Upper lobe of left lung (tissue), 6 donors: ENCODE results near the gene KCNMA1. TPM values are rescaled to one million over a fixed set of nuclear protein-coding genes. Genes with fewer than 3 reads are reported as not detected.
"Not testable (repeated sequence)": the region's sequence is repeated elsewhere in the genome, so short reads cannot be mapped to it uniquely, and the experiment has no call there.

Experiments used
- ATAC-seq, 2 donors: fragments of 200-7000 bp; cut with Tn5 transposase; one replicate each; pipeline ENCODE4 v1.9.1; 2022; ENCODE audit warnings: mild to moderate bottlenecking in 2 of 2, moderate library complexity in 2 of 2; ENCODE audit not compliant: low FRiP score in 2 of 2
- DNase-seq, 2 donors: peaks; one replicate each; pipeline ENCODE4 v3.0.0-alpha.2; 2019 to 2020
- H3K27ac ChIP-seq, 4 donors: fragments of 200-600 bp; sonication (generic); one replicate each; pipeline ENCODE4 v1.5.1; 2016 to 2019
- H3K27me3 ChIP-seq, 4 donors: fragments of 200-600 bp; sonication (generic); one replicate each; pipeline ENCODE4 v1.5.1; 2017 to 2019
- H3K36me3 ChIP-seq, 4 donors: fragments of 200-600 bp; sonication (generic); one replicate each; pipeline ENCODE4 v1.5.1; 2016 to 2019
- H3K4me1 ChIP-seq, 4 donors: fragments of 200-600 bp; sonication (generic); one replicate each; pipeline ENCODE4 v1.5.1; 2018 to 2019
- H3K4me3 ChIP-seq, 4 donors: fragments of 200-600 bp; sonication (generic); one replicate each; pipeline ENCODE4 v1.5.1; 2017 to 2019; ENCODE audit warnings: mild to moderate bottlenecking in 2 of 4, moderate library complexity in 1 of 4
- H3K9me3 ChIP-seq, 4 donors: fragments of 200-600 bp; sonication (generic); one replicate each; pipeline ENCODE4 v1.5.1; 2018 to 2019
- CTCF ChIP-seq, 6 experiments: fragments of 450-650 bp in 4 of 6; fragments of 200-600 bp in 2 of 6; sonication (generic) in 2 of 6; IDR thresholded peaks; one replicate each; pipeline ENCODE4 v1.5.1; 2016 to 2019; ENCODE audit warnings: antibody characterized with exemption in 6 of 6
- EP300 ChIP-seq, 4 donors: sonication (generic); formaldehyde crosslinking; IDR thresholded peaks; one replicate each; pipeline ENCODE4 v1.5.1; 2017; ENCODE audit warnings: antibody characterized with exemption in 4 of 4, control low read depth in 2 of 4
- POLR2A ChIP-seq, 4 donors: fragments of 450-650 bp; IDR thresholded peaks; one replicate each; pipeline ENCODE4 v1.5.1; 2016 to 2017; ENCODE audit warnings: antibody characterized with exemption in 4 of 4, mild to moderate bottlenecking in 2 of 4
- POLR2AphosphoS5 ChIP-seq, 2 donors: sonication (generic); formaldehyde crosslinking; IDR thresholded peaks; one replicate each; pipeline ENCODE4 v1.5.1; 2017; ENCODE audit warnings: antibody characterized with exemption in 2 of 2
- WGBS, 2 donors: methylation state at CpG; one replicate each; pipeline ENCODE4 v1.1.5; 2017 to 2018; 5-methylcytosine and 5-hydroxymethylcytosine counted together
- total RNA-seq, 6 donors: library from RNA; depleted of rRNA in 4 of 6; stranded (reverse); fragments of >200 nt in 4 of 6; gene quantifications; one replicate each; pipeline versions ENCODE4 v1.1.0 to v1.2.1, GENCODE V29; 2016 to 2021
- donor health status: DM: no; HTN: no; CAD: no; lungs with moderate emphysema.
- donor health status: DM: no; HTN: yes; CAD: no; lungs with severe emphysema.

The KCNMA1 gene
- total RNA-seq, 6 donors from 2014 or later: 5.8 to 107 (median 22.0) TPM

GRCh38 chr10:77348751-77349150 lies 288.9 kb downstream of the KCNMA1 start:
- H3K9me3 ChIP-seq: no peaks in the 10 kb centered on the region
- TF ChIP-seq EP300 (IDR thresholded peaks at IDR 0.05) (no peak), CTCF (IDR thresholded peaks at IDR 0.05) (no peak), POLR2A (IDR thresholded peaks at IDR 0.05) (no peak), POLR2AphosphoS5 (IDR thresholded peaks at IDR 0.05) (no peak)
- H3K27ac ChIP-seq: no peak overlapping the region
- H3K36me3 ChIP-seq: no peaks in the 10 kb centered on the region
- DNase-seq (no peak), ATAC-seq (no peak)
- no peak overlapping the region for H3K4me3 ChIP-seq
- WGBS, 2 donors: 78 to 93% methylated on average over 2 of the region's 2 CpGs
- H3K27me3 ChIP-seq: no peaks in the 10 kb centered on the region
- H3K4me1 ChIP-seq: no peaks in the 10 kb centered on the region

GRCh38 chr10:77348082-77348481 lies 289.5 kb downstream of the KCNMA1 start:
- TF ChIP-seq POLR2AphosphoS5 (IDR thresholded peaks at IDR 0.05): no peak
- no peak for TF ChIP-seq CTCF (IDR thresholded peaks at IDR 0.05)
- no peak for TF ChIP-seq POLR2A (IDR thresholded peaks at IDR 0.05)
- no peak for TF ChIP-seq EP300 (IDR thresholded peaks at IDR 0.05)
- no peak for ATAC-seq
- no peaks in the 10 kb centered on the region for H3K4me1 ChIP-seq
- H3K36me3 ChIP-seq: no peaks in the 10 kb centered on the region
- no peak overlapping the region for H3K4me3 ChIP-seq
- no peak for DNase-seq
- H3K9me3 ChIP-seq: no peaks in the 10 kb centered on the region
- WGBS, 2 donors: 82 to 87% methylated on average over 6 of the region's 6 CpGs
- no peaks in the 10 kb centered on the region for H3K27me3 ChIP-seq
- H3K27ac ChIP-seq: no peak overlapping the region

- 40 to 78% methylated on average over 2 of the region's 2 CpGs for WGBS, 2 donors
- no peaks in the 10 kb centered on the region for H3K36me3 ChIP-seq
- H3K4me1 ChIP-seq: no peaks in the 10 kb centered on the region
- no peak for ATAC-seq
- H3K9me3 ChIP-seq: no peaks in the 10 kb centered on the region
- TF ChIP-seq EP300 (IDR thresholded peaks at IDR 0.05) (no peak), POLR2A (IDR thresholded peaks at IDR 0.05) (no peak), CTCF (IDR thresholded peaks at IDR 0.05) (no peak), POLR2AphosphoS5 (IDR thresholded peaks at IDR 0.05) (no peak)
- no peak overlapping the region for H3K27ac ChIP-seq
- no peaks in the 10 kb centered on the region for H3K27me3 ChIP-seq
- no peak overlapping the region for H3K4me3 ChIP-seq
- no peak for DNase-seq
Measured at GRCh38 chr10:77347052-77347451, 290.6 kb downstream of the KCNMA1 start.

- DNase-seq (no peak), ATAC-seq (no peak)
- H3K36me3 ChIP-seq: no peaks in the 10 kb centered on the region
- TF ChIP-seq POLR2AphosphoS5 (IDR thresholded peaks at IDR 0.05) (no peak), CTCF (IDR thresholded peaks at IDR 0.05) (no peak), POLR2A (IDR thresholded peaks at IDR 0.05) (no peak), EP300 (IDR thresholded peaks at IDR 0.05) (no peak)
- WGBS, 2 donors: 62 to 67% methylated on average over 3 of the region's 3 CpGs
- no peak overlapping the region for H3K4me3 ChIP-seq
- no peaks in the 10 kb centered on the region for H3K9me3 ChIP-seq
- H3K27me3 ChIP-seq: no peaks in the 10 kb centered on the region
- H3K4me1 ChIP-seq: no peaks in the 10 kb centered on the region
- no peak overlapping the region for H3K27ac ChIP-seq
Measured at GRCh38 chr10:77341055-77341454, 296.6 kb downstream of the KCNMA1 start.

GRCh38 chr10:77339872-77340271 lies 297.7 kb downstream of the KCNMA1 start:
- H3K4me1 ChIP-seq, H3K27me3 ChIP-seq, H3K27ac ChIP-seq, H3K9me3 ChIP-seq, ATAC-seq, DNase-seq, H3K36me3 ChIP-seq, H3K4me3 ChIP-seq: not testable (repeated sequence)
